HG03378 (cell line): ENCODE data around the gene STX4.

Experiments
- ATAC-seq: cut with Tn5 transposase; IDR thresholded peaks from one replicate; pipeline ENCODE4 v1.9.1; 2021; ENCODE audit warnings: mild to moderate bottlenecking, moderate library complexity; ENCODE audit not compliant: unreplicated experiment

Gene STX4

DNA sequence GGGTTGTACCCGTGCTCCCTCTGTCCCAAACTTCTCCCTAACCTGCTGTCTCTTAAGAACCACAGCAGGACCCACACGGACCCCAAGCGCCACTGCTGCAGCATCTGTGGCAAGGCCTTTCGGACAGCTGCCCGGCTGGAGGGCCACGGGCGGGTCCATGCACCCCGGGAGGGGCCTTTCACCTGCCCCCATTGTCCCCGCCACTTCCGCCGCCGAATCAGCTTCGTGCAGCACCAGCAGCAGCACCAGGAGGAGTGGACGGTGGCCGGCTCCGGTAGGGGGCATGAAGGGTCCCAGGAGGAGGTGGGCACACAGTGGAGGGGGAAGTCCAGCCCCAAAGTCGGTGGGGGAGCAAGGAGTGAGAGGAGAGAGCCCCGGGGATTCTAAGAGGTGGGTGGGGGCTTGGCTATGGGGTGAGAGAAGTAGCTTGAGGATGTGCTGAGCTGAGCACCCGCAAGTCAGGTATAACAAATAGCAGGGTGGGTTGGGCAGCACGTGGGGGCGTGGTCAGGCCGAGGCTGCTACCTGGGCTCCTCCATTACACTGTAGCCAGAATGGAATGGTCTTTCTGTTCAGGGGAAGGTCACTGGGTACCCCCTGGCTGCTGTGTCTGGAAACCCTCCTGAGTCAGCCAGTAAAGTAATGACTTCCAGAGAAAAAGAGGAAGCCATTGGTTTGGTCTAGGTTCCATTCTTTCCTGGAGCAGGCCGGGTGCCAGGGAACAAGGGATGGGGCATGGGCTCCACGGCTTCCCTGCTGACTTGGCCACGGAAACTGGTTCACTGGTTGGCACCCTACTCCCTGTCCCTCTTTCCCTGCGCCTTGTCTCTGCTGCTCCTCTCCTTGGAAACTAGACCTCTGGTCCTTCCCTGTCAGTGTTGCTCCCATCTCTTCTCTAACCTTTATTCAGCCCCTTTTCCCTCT, 48.3 kb downstream of the STX4 start:
- no peak for ATAC-seq

DNA sequence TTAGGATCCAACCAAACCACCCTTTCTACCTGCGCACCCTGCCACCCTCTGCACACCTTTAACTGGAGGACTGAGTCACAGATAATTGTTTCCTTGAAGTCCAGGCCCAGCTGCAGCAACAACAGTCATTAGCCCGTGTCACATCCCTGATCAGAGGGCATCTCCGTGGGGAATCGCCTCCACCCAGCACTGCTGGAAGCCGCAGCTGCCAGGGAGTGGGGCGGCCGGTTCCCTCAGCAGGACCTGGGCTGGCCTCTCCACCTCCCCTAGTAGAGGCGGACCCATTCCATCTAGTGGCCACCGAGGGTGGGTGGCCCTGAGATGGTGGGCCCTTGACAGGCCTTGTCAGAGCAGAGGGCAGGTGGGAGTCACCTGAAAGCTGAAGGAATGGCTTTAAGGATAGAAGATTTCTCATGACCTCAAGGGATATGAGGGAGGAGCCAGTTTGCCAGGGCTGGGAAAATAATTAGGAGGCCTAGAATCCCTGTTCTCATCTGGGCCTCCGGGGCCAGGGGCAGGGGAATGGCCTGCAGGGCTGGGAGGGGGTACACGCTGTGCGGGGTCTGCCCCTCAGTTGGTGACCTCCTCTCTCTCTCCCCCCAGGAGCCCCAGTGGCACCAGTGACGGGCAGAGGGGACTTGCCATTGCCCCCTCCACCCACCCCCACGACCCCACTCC, 49.1 kb downstream of the STX4 start:
- no peak for ATAC-seq

DNA sequence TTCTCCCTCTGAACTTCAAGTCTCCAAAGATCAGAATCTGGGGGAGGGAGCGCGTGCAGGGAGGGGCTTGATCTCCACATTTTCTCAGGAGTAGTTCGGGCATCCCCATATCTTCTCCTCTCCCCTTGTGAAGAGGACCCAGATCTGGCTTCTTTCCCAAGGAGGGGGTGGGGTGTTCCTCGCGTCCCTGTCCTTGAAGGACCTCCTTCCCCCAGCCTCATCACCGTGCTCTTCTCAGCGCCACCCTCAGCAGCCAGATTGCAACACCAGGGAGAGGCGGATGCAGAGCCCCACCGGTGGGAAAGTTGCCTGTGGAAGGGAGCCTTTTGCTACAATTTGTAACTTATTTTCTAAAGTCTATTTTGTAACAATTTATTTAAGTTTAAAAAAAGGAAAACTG, 49.7 kb downstream of the STX4 start:
- ATAC-seq, result no peak

DNA sequence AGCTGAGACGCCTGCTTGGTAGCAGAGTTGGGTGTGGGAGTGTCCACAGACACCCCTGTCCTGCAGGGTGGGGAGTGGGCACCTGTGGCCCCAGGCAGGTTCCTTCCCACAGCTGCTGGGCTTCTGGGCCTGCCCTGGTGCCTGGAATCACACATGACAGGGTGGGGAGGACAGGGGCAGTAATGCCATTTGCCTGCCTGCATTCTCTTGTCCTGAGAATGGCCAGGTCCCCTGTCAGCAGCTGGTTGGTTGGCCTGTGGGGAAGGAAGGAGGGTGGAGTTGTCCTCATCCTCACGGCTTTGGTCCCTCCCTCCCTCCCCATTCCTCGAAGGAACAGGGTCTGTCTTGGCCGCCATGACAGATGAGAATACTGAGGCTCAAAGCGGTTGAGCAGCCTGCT, 50.2 kb downstream of the STX4 start:
- ATAC-seq, result no peak

DNA sequence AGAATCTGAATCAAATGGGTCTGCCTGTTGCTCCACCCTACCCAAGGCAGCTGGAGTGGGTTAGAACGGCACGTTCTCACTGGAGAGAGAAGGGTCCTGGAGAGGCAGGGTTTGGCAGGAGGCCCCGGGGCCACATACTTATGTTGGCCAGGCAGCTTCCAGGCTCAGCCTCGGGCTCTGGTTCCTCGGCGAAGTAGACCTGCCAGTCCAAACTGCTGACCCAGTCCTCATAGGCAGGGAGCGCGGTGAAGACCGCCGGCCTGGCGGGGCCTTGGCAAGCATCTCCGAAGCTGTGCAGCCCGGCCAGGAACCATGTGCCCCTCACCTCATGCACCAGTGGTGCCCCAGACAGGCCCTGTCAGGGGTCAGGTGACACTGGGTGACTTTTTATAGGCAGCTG, 50.6 kb downstream of the STX4 start:
- ATAC-seq, result no peak

DNA sequence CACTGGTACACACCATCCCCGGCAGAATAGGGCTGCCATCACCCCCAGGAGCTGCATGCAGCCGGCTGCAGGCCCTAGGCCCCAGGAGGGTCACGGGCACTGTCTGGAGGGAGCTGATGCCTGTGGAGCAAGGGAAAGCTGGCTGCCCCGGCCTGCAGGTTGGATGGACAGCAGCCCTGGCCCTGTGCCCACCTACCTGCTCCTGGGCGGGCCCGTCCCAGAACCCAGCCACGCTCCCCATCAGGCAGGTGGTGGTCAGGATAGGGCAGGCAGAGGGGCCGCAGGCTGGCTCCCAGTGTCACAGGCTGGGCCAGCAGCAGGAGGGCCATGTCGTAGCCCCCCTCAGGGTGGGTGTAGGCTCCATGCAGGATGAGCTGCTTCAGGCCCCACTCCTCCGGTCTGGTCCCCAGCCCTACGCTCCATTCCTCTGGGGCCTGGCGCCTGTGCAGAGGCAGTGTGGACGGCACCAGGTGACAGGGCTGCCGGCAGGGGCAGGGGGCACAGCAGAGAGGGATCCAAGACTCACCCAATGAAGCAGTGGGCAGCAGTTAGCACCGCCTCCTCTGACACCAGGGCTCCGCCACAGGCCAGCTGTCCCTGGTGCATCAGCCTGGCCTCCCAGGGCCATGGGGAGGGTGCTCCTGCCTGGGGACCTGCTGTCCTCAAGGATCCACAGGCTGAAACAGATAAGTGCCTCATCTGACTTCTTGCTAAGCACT, 51.4 kb downstream of the STX4 start:
- no peak for ATAC-seq

DNA sequence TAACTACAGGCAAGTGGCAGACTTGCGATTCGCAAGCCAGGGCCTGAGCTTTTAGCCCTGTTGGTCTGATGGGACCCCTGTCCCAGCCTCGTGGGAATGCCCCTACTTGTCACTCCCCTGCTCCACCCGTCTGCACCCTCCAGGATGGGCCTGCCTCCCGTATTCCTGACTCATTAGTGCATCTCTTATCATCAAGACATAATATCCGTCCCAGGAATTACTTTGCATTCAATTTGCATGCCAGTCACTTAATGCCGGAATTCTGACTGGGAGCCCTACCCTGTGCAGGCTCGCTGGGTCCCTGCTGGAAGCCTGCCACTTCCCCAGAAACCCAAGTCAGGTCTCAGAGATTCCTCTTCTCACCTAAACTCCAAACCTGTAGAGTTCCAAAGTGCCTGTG, 52.1 kb downstream of the STX4 start:
- ATAC-seq, result no peak

DNA sequence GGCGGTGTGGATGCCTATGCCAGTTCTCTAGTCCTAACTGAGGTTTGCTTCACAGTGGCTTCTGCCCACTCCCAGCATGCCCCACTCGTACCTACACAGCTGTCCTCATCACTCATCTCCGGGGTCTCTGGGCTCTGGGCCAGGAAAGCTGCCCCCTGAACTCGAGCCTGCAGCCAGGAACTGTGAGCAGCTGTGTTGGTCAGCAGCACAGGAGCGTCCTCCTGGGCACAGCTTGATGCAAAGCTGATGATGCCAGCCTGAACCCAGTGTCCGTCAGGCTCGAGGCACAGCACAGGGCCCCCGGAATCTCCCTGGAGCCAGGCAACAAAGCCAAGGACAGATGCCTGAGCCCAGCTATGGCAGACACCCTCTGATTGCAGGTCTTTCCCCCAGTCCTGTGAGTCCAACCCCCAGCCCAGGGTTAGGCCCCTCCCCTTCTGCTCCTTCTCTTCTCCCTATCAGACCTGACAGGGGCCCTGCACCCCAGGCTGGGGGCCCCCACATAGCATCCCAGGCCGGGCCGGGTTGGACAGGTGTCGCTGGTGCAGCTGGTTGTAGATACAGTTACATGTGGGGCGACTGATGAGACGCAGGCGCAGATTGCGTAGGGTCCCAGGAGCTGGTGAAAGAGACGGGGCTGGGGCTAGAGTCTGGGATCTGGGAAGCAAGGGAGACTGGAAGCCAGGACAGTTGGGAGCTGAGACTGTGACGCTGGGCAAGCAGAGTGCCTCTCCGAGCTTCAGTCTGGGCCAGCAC, 52.7 kb downstream of the STX4 start:
- no peak for ATAC-seq

DNA sequence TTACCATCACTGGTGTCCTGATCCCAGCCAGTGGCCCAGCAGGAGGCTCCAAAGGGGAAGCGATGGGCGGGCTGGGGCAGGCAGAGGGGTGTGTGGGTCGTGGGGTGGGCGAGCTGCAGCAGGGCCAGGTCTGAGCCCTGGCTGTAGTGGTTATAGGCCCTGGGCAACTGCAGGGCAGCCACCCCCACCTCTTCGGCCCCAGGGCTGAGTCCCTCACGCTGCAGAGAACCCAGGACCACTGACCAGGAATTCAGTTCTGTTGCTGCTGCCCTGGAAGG, 53.2 kb downstream of the STX4 start:
- ATAC-seq, result no peak

DNA sequence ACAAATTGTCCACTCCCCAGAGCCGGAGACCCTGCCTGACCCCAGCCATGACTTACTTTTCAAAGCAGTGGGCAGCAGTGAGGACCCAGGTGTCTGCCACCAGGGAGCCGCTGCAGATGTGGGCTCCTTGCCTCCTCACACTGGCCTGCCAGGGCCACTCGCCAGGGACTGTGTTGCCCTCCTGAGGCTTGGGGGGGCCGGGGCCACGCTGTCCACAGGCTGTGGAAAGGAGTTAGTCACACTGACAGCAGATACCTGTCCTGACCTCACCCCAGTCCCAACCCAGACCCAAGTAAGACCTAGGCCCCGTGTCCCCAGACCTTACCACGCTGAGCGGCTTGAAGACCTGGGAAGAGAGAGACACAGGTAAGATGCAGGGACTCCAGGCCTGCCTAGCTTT, 54.1 kb downstream of the STX4 start:
- no peak for ATAC-seq

DNA sequence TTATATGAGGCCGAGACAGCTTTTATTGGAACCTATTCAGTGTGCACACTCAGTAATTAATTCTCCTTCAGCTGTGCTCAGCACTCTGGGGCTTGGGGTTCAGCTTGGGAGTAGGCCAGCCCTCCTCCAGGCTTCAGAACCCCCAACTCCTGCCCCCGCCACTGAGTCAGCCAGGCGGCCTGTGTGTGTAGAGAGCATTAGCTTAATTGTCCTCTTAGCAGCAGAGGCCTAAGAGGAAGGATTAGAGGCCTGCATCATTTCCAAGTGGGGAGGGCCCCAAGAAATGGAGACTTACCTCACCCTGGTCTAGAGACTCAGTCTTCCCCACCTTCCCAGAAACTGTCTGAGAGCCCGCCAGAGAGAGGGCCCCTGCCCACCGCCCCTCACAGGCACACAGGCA, 54.6 kb downstream of the STX4 start:
- no peak for ATAC-seq

DNA sequence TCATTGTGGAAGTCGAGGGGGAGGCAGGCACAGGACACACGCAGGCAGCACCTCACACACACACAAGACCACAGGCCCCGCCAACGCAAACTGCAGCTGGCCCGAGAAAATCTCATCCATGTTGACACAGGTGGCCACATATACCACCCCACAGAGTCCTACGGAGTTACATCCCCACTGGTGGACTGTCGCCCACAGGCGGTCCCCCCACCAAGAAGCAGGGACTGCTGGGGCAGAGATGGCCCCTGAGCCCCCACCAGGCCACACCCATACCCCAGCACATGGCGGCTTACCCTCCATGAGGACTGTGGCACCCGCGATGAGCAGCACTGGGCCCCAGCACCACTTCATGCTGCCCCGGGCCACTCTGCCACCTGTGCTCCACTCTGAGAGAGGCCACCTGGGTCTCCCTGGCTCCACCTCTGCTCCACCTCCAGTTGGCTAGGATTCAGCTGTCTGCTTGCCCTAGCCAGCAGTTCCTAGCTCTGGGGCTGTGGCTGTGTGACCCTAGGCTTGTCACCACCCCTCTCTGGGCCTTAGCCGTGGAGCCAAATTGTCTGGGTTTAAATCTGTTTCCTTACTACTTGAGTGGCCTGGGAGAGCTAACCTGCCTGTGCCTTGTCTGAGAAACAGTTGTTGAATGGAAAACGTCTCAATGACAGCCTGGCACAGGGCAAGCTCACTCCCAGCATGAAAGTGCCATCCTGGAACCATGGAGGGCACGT, 55.3 kb downstream of the STX4 start, which contains the start of gene PRSS53:
Gene PRSS53 (minus strand): TSS at position 485 of the 725 bp plus-strand sequence. CDS start 134 bp downstream, at position 351.
- no peak for ATAC-seq

DNA sequence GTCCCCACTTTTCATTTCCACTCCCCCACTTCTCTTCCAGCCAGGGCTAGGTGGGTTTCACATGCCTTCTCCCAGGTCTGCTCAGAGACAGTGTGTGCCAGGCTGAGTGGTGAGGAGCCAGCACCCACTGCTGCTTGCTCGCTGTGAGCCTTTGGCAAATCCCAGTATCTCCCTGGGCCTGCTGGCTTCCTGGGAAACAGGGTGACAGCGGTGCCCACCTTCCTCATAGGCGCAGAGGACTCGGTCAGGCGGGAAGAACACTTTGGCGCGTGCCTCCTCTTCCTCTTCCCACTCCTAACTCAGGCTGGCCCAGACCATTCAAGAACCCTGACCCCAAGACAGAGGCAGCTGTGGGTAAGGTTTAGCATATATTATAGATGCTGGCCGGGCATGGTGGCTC, 55.8 kb downstream of the STX4 start:
- ATAC-seq, result no peak
